CD4-positive, alpha-beta T cell treated with Interleukin-17A for 4 hours (primary cell): Measurements from ENCODE around the gene UBE3C.
A peak's percentile ranks its signal among the peaks of the same experiment; 100 is the strongest.

Source experiments
- DNase-seq: peaks from one replicate; pipeline ENCODE4 v3.0.0-alpha.2; 2020; ENCODE audit warnings: mixed read lengths

The UBE3C gene

GRCh38 chr7:157183832-157184231 lies 45.1 kb downstream of the UBE3C start:
- no peak for DNase-seq

GRCh38 chr7:157188091-157188665 lies 49.5 kb downstream of the UBE3C start:
- DNase-seq = no peak

GRCh38 chr7:157189405-157189804 lies 50.7 kb downstream of the UBE3C start:
- no peak for DNase-seq

- DNase-seq = no peak
Observed at GRCh38 chr7:157192861-157193260, 54.1 kb downstream of the UBE3C start.

GRCh38 chr7:157193274-157193673 lies 54.5 kb downstream of the UBE3C start:
- DNase-seq = no peak

GRCh38 chr7:157194948-157195347 lies 56.2 kb downstream of the UBE3C start:
- DNase-seq = no peak

GRCh38 chr7:157195868-157196267 lies 57.1 kb downstream of the UBE3C start:
- no peak for DNase-seq

- DNase-seq = no peak
Observed at GRCh38 chr7:157204134-157204533, 65.4 kb downstream of the UBE3C start.

- no peak for DNase-seq
Observed at GRCh38 chr7:157205438-157205837, 66.7 kb downstream of the UBE3C start.

- no peak for DNase-seq
Observed at GRCh38 chr7:157208571-157209413, 70.1 kb downstream of the UBE3C start.

GRCh38 chr7:157210682-157211081 lies 72.0 kb downstream of the UBE3C start:
- no peak for DNase-seq

GRCh38 chr7:157211690-157212089 lies 73.0 kb downstream of the UBE3C start:
- DNase-seq = no peak

- DNase-seq = no peak
Observed at GRCh38 chr7:157219154-157219553, 80.4 kb downstream of the UBE3C start.

GRCh38 chr7:157220916-157221569 lies 82.3 kb downstream of the UBE3C start:
- no peak for DNase-seq

- no peak for DNase-seq
Observed at GRCh38 chr7:157222687-157223086, 84.0 kb downstream of the UBE3C start.

GRCh38 chr7:157224627-157225026 lies 85.9 kb downstream of the UBE3C start:
- no peak for DNase-seq

GRCh38 chr7:157228864-157229422 lies 90.2 kb downstream of the UBE3C start:
- peak; percentile 38 for DNase-seq

GRCh38 chr7:157233677-157234076 lies 95.0 kb downstream of the UBE3C start:
- no peak for DNase-seq

- DNase-seq = no peak
Observed at GRCh38 chr7:157234271-157234670, 95.5 kb downstream of the UBE3C start.

- no peak for DNase-seq
Observed at GRCh38 chr7:157235357-157236333, 96.9 kb downstream of the UBE3C start.

GRCh38 chr7:157238087-157238486 lies 99.4 kb downstream of the UBE3C start:
- no peak for DNase-seq

GRCh38 chr7:157239571-157240270 lies 101.0 kb downstream of the UBE3C start:
- DNase-seq = no peak
